Brain microvascular endothelial cell (primary cell): ENCODE results near the gene ARSJ.

Experiments
- DNase-seq: peaks from one replicate; pipeline ENCODE4 v3.0.0-alpha.2; 2020
- H3K27ac ChIP-seq: fragments of 250-450 bp; sonication (Bioruptor Pico); 2 replicates; pipeline ENCODE4 v1.5.1; 2020; ENCODE audit warnings: mild to moderate bottlenecking, moderate library complexity
- H3K27me3 ChIP-seq: fragments of 250-450 bp; sonication (Bioruptor Pico); replicated peaks from 2 replicates; pipeline ENCODE4 v1.5.1; 2020; ENCODE audit warnings: mild to moderate bottlenecking
- H3K36me3 ChIP-seq: fragments of 250-450 bp; sonication (Bioruptor Pico); replicated peaks from 2 replicates; pipeline ENCODE4 v1.5.1; 2020; ENCODE audit warnings: mild to moderate bottlenecking
- H3K4me3 ChIP-seq: 2 replicates; pipeline ENCODE4 v1.5.1; 2011; ENCODE audit warnings: low read depth, mild to moderate bottlenecking, control low read depth, low read length, moderate library complexity
- CTCF ChIP-seq: IDR thresholded peaks from 2 replicates; pipeline ENCODE4 v1.5.1; 2011; ENCODE audit warnings: low read depth, mild to moderate bottlenecking, moderate library complexity, low read length, control low read depth, inconsistent platforms; ENCODE audit errors: missing control alignments
- in situ Hi-C: cut with HindIII; loops from 2 replicates; pipeline ENCODE4 v1.10.0; 2017; ENCODE audit warnings: low sequenced_read_pairs, low pct_ligation_motif_present

Gene ARSJ

GRCh38 chr4:113969709-113970334 lies 9.6 kb downstream of the ARSJ start:
- DNase-seq, result no peak
- no peak overlapping the region for H3K27ac ChIP-seq
- in situ Hi-C loops, result no loop called here
- no peak overlapping the region for H3K4me3 ChIP-seq
- H3K27me3 ChIP-seq, result no peaks in the 10 kb centered on the region
- peaks cover 3% of the 10 kb centered on the region for H3K36me3 ChIP-seq
- no peak for TF ChIP-seq CTCF

DNA sequence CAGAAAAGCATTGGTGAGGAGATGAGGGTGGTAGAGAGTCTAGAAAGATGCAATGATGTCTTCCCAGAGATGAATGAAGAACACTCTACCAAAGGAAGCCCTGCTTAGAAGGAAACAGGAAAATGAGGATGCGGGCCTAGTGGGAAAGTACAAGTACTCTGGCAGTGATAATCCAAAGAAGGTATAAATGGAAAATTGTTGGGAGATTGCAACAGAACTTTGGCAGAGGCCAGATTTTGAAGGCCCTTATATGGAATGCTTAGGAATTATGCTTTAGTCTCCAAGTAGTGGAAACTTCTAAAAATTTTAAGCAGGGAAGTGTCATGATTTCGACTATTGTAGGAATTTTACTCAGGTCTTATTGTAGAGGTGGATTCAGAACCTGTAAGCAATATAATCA lies 11.0 kb downstream of the ARSJ start:
- no peak for TF ChIP-seq CTCF
- Histone ChIP-seq H3K27ac (no peak overlapping the region), H3K27me3 (no peaks in the 10 kb centered on the region), H3K36me3 (peaks cover 3% of the 10 kb centered on the region), H3K4me3 (no peak overlapping the region)
- in situ Hi-C loops, result no loop called here
- no peak for DNase-seq

DNA sequence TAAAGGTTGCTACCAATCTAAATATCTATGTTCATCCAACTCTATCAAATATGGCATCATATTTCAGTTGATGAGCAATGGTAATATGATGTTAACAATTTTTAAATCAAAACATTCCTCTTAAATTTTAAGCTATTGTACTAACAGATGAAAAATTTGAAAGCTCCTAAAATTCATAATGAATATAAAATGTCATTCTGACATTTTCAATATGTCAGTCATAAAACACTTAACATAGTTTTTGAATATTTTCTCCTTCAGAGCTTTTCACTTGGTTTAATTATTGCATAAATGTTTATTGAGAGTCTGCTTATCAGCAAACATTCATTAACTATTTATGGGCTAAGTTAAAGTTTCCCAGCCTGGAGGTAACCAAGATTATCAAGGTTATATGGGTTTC lies 11.8 kb downstream of the ARSJ start:
- no peak for DNase-seq
- peaks cover 6% of the 10 kb centered on the region for H3K36me3 ChIP-seq
- no peaks in the 10 kb centered on the region for H3K27me3 ChIP-seq
- no peak for TF ChIP-seq CTCF
- no peak overlapping the region for H3K27ac ChIP-seq
- in situ Hi-C loops, result no loop called here
- H3K4me3 ChIP-seq, result no peak overlapping the region

DNA sequence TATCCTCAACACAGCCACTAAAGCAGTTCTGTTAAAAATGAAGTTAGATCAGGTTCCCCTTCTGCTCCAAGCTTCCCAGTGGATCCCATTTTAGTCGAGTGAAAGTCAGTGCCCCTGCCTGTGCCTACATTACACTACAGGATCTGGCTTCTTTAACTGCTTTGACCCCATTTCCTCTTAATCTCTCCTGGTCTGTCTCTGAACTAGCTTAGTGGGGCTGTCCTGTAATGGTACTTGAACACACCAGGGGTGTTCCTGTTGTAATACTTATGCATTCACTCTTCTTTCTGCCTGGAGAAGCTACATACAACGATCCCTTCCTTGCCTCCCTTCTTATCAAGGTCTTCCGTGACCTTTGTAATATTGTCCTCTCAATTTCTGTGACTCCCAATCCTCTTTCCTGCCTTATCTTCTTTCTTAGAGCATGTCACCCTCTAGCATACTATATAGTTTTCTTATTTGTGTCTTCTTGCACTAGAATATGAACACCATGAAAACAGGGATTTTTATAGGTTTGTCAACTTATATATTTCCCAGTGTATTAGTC lies 16.7 kb downstream of the ARSJ start:
- TF ChIP-seq CTCF, result no peak
- Histone ChIP-seq H3K36me3 (peaks cover 3% of the 10 kb centered on the region), H3K27ac (no peak overlapping the region), H3K4me3 (no peak overlapping the region), H3K27me3 (no peaks in the 10 kb centered on the region)
- in situ Hi-C loops, result no loop called here
- DNase-seq, result no peak

DNA sequence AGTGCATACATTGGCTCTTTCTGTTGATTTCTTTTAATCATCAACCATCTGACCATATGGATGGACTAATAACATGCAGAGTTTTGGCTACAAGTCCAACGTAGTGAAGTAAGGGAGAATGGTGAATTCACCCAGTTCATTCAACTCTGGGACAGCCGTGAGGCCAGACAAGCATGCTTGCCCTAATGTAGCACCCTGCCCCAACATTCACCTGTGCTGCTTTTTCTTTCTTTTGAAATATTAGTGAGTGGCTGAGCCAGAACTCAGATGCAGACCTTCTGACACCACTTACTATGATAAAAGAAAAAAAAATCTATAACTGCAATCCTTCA lies 17.5 kb downstream of the ARSJ start:
- peaks cover 3% of the 10 kb centered on the region for H3K36me3 ChIP-seq
- no peak for TF ChIP-seq CTCF
- no peaks in the 10 kb centered on the region for H3K27me3 ChIP-seq
- in situ Hi-C loops, result no loop called here
- no peak overlapping the region for H3K4me3 ChIP-seq
- H3K27ac ChIP-seq, result peak overlapping the region; percentile 46
- no peak for DNase-seq
